GM18907 (cell line): ENCODE results near the gene CIAPIN1.

Experiments used
- ATAC-seq: cut with Tn5 transposase; IDR thresholded peaks from one replicate; pipeline ENCODE4 v1.9.1; 2021; ENCODE audit warnings: mild to moderate bottlenecking, moderate library complexity; ENCODE audit not compliant: unreplicated experiment

The CIAPIN1 gene

GRCh38 chr16:57447186-57447962 is at the start of gene CIAPIN1, which contains the start of gene COQ9:
TSS of gene CIAPIN1 (minus strand) at chr16:57447385. CDS start at chr16:57440928, 6,457 bp downstream.
TSS of gene COQ9 (plus strand) at chr16:57447479. CDS start at chr16:57447506, 27 bp downstream.
- ATAC-seq: peak; percentile 99

GRCh38 chr16:57493767-57494166 is 46.6 kb upstream of the CIAPIN1 start:
- no peak for ATAC-seq

- ATAC-seq: no peak
Measured at GRCh38 chr16:57489229-57489628, 42.0 kb upstream of the CIAPIN1 start.

- no peak for ATAC-seq
Measured at GRCh38 chr16:57486858-57487834, 40.0 kb upstream of the CIAPIN1 start.

- ATAC-seq: peak; percentile 75
Measured at GRCh38 chr16:57485916-57486857, 39.0 kb upstream of the CIAPIN1 start, which contains the start of gene DOK4. TSS of gene DOK4 (minus strand) at chr16:57486493. CDS start at chr16:57479507, 6,986 bp downstream.

- ATAC-seq: no peak
Measured at GRCh38 chr16:57485091-57485915, 38.1 kb upstream of the CIAPIN1 start.

- ATAC-seq: no peak
Measured at GRCh38 chr16:57484515-57485005, 37.4 kb upstream of the CIAPIN1 start.

GRCh38 chr16:57483725-57484514 is 36.7 kb upstream of the CIAPIN1 start:
- ATAC-seq: no peak

GRCh38 chr16:57482845-57483545 is 35.8 kb upstream of the CIAPIN1 start:
- ATAC-seq: no peak

- ATAC-seq: no peak
Measured at GRCh38 chr16:57481421-57481820, 34.2 kb upstream of the CIAPIN1 start.

GRCh38 chr16:57480754-57481230 is 33.6 kb upstream of the CIAPIN1 start:
- no peak for ATAC-seq

GRCh38 chr16:57479976-57480753 is 33.0 kb upstream of the CIAPIN1 start:
- no peak for ATAC-seq

GRCh38 chr16:57479205-57479975 is 32.2 kb upstream of the CIAPIN1 start:
- ATAC-seq: no peak

- no peak for ATAC-seq
Measured at GRCh38 chr16:57478396-57479204, 31.4 kb upstream of the CIAPIN1 start.

- ATAC-seq: no peak
Measured at GRCh38 chr16:57477531-57478202, 30.5 kb upstream of the CIAPIN1 start.
